Vagina (tissue), 2 donors: ENCODE measurements around the gene TMEM171. TPM values are rescaled to one million over a fixed set of nuclear protein-coding genes. Genes with fewer than 3 reads are reported as not detected.

Experiments
- DNase-seq, 2 donors: peaks; one replicate each; pipeline ENCODE4 v3.0.0-alpha.2; 2017; ENCODE audit errors: extremely low spot score in 2 of 2
- H3K27ac ChIP-seq: fragments of 200-600 bp; sonication (generic); one replicate; pipeline ENCODE4 v1.5.1; 2019
- H3K27me3 ChIP-seq: fragments of 200-600 bp; sonication (generic); one replicate; pipeline ENCODE4 v1.5.1; 2019
- H3K36me3 ChIP-seq, 2 donors: fragments of 200-600 bp; sonication (generic); one replicate each; pipeline ENCODE4 v1.5.1; 2017 to 2019
- H3K4me1 ChIP-seq: fragments of 200-600 bp; sonication (generic); one replicate; pipeline ENCODE4 v1.5.1; 2019
- H3K4me3 ChIP-seq, 2 donors: fragments of 200-600 bp; sonication (generic); 1 replicate in 1 of 2; 2 replicates in 1 of 2; pipeline ENCODE4 v1.5.1; 2016 to 2019
- H3K9me3 ChIP-seq: fragments of 200-600 bp; sonication (generic); one replicate; pipeline ENCODE4 v1.5.1; 2019
- POLR2A ChIP-seq, 2 donors: fragments of 450-650 bp; IDR thresholded peaks; one replicate each; pipeline ENCODE4 v1.6.1; 2017; ENCODE audit warnings: antibody characterized with exemption in 2 of 2, mild to moderate bottlenecking in 2 of 2, moderate library complexity in 2 of 2
- POLR2AphosphoS5 ChIP-seq, 2 donors: sonication (generic); formaldehyde crosslinking; IDR thresholded peaks; one replicate each; pipeline ENCODE4 v1.9.0; 2017; ENCODE audit warnings: antibody characterized with exemption in 2 of 2, mild to moderate bottlenecking in 2 of 2, low read depth in 1 of 2; ENCODE audit not compliant: insufficient read depth in 1 of 2
- intact Hi-C: fragments of 100-400 bp; cut with DNase I; formaldehyde crosslinking; loops from one replicate; pipeline ENCODE4 v1.15.1; 2023
- total RNA-seq: library from RNA; depleted of rRNA; stranded (reverse); fragments of >200 nt; gene quantifications from one replicate; pipeline ENCODE4 v1.2.3, GENCODE V29; 2016
- TF ChIP-seq, protein P1 (sequence below), 3 experiments: fragments of 450-650 bp in 2 of 3; fragments of 200-600 bp in 1 of 3; sonication (generic) in 1 of 3; IDR thresholded peaks; one replicate each; pipeline ENCODE4 v1.5.1; 2017 to 2019; ENCODE audit warnings: antibody characterized with exemption in 3 of 3, mild to moderate bottlenecking in 2 of 3, moderate library complexity in 2 of 3

Gene TMEM171
- total RNA-seq, 1 donor from 2014 or later = not detected

DNA sequence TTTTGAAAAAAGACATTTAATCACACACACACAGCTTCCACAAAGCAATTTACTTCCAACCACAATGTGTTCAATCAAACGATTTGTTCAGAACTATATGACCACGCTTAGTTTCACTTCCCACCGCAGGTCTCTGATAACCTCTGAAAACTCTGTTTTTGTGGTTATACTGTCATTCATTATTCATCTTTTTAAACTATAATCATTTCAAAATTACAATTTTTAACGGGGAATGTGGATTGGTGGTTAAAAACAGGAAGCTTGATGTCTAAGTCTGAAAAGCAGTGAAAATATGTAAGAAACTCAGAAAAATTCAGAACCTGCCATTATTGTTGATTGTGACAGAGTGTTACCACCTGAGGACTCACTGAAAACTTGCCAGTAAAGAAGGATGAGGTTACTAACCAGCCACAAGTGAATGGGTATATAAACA lies 39.9 kb downstream of the TMEM171 start:
- no peaks in the 10 kb centered on the region for H3K9me3 ChIP-seq

GRCh38 chr5:73170522-73170921 lies 50.1 kb downstream of the TMEM171 start:
- no peak overlapping the region for H3K4me3 ChIP-seq
- no peak overlapping the region for H3K27ac ChIP-seq
- H3K9me3 ChIP-seq = no peaks in the 10 kb centered on the region
- no peaks in the 10 kb centered on the region for H3K4me1 ChIP-seq
- TF ChIP-seq POLR2A (IDR thresholded peaks at IDR 0.05) (no peak), POLR2AphosphoS5 (IDR thresholded peaks at IDR 0.05; ENCODE audit: insufficient read depth in 1 of 2, low read depth in 1 of 2) (no peak)
- TF ChIP-seq, protein P1, sequence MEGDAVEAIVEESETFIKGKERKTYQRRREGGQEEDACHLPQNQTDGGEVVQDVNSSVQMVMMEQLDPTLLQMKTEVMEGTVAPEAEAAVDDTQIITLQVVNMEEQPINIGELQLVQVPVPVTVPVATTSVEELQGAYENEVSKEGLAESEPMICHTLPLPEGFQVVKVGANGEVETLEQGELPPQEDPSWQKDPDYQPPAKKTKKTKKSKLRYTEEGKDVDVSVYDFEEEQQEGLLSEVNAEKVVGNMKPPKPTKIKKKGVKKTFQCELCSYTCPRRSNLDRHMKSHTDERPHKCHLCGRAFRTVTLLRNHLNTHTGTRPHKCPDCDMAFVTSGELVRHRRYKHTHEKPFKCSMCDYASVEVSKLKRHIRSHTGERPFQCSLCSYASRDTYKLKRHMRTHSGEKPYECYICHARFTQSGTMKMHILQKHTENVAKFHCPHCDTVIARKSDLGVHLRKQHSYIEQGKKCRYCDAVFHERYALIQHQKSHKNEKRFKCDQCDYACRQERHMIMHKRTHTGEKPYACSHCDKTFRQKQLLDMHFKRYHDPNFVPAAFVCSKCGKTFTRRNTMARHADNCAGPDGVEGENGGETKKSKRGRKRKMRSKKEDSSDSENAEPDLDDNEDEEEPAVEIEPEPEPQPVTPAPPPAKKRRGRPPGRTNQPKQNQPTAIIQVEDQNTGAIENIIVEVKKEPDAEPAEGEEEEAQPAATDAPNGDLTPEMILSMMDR (IDR thresholded peaks at IDR 0.05) = no peak
- DNase-seq = peak in 1 of 2 donors; percentile 42
- intact Hi-C loops = no loop called here
- H3K27me3 ChIP-seq = no peaks in the 10 kb centered on the region
- H3K36me3 ChIP-seq = no peaks in the 10 kb centered on the region

More for the DNA sequence above, 39.9 kb downstream of the TMEM171 start:
- no peaks in the 10 kb centered on the region for H3K4me1 ChIP-seq
- intact Hi-C loops = no loop called here
- no peak for TF ChIP-seq POLR2AphosphoS5 (IDR thresholded peaks at IDR 0.05; ENCODE audit: insufficient read depth in 1 of 2, low read depth in 1 of 2)
- TF ChIP-seq POLR2A (IDR thresholded peaks at IDR 0.05) = no peak
- TF ChIP-seq, protein P1 (IDR thresholded peaks at IDR 0.05) = no peak
- DNase-seq = no peak
- no peaks in the 10 kb centered on the region for H3K27me3 ChIP-seq
- no peaks in the 10 kb centered on the region for H3K36me3 ChIP-seq
- no peak overlapping the region for H3K4me3 ChIP-seq
- H3K27ac ChIP-seq = no peak overlapping the region

DNA sequence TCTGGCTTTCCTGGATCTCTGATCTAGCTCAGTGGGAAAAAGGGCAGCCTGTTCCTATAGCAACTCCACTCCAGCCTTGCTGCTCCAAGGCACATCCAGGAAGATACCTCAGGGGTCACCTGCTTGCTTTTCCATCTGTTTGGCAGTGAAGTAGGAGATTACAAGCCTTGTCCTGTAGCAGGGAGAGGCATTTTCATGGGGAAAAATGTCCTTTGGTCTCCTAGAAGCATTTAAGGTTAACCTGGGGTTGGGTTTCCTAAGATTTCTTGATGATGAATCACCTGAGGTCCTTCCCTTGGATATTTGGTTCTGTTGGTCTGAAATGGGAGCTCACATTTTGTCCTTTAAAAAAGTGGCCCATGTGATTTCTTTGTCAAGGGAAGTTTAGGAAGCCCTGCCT lies 51.1 kb downstream of the TMEM171 start:
- peak in 1 of 2 donors; percentile 20 for DNase-seq
- H3K27ac ChIP-seq = no peak overlapping the region
- intact Hi-C loops = no loop called here
- H3K4me1 ChIP-seq = no peaks in the 10 kb centered on the region
- TF ChIP-seq POLR2AphosphoS5 (IDR thresholded peaks at IDR 0.05; ENCODE audit: insufficient read depth in 1 of 2, low read depth in 1 of 2) (no peak), POLR2A (IDR thresholded peaks at IDR 0.05) (no peak)
- TF ChIP-seq, protein P1 (IDR thresholded peaks at IDR 0.05) = no peak
- no peaks in the 10 kb centered on the region for H3K27me3 ChIP-seq
- H3K4me3 ChIP-seq = no peak overlapping the region
- no peaks in the 10 kb centered on the region for H3K9me3 ChIP-seq
- H3K36me3 ChIP-seq = no peaks in the 10 kb centered on the region

DNA sequence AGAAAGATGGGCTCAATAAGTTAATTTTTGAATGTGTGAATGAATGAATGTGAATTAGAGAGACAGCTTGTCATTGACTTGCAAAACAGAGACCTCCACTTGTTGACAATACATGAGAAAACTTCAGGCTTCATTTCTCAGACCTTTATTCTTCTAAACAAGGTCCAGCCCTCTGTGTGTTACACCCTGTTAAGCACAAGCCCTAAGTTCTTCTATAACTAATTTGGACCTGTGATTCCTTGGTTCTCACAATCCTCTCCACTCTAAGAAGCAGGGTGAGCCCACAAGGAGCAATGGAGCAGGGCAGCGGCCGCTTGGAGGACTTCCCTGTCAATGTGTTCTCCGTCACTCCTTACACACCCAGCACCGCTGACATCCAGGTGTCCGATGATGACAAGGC lies 52.6 kb downstream of the TMEM171 start, which contains the start of gene TMEM174:
Gene TMEM174 (plus strand): TSS at position 243 of the 400 bp plus-strand sequence. CDS start 51 bp downstream, at position 294.
- Histone ChIP-seq H3K27me3 (no peaks in the 10 kb centered on the region), H3K36me3 (no peaks in the 10 kb centered on the region), H3K4me3 (no peak within 1 kb of the TSS), H3K4me1 (no peaks in the 10 kb centered on the region), H3K27ac (no peak within 1 kb of the TSS), H3K9me3 (no peaks in the 10 kb centered on the region)
- TF ChIP-seq POLR2AphosphoS5 (IDR thresholded peaks at IDR 0.05; ENCODE audit: insufficient read depth in 1 of 2, low read depth in 1 of 2) = no peak
- no peak for TF ChIP-seq POLR2A (IDR thresholded peaks at IDR 0.05)
- TF ChIP-seq, protein P1 (IDR thresholded peaks at IDR 0.05) = no peak
- DNase-seq = peak in 1 of 2 donors; percentile 34
- intact Hi-C loops = no loop called here

- TF ChIP-seq POLR2A (IDR thresholded peaks at IDR 0.05) = no peak
- Histone ChIP-seq H3K27me3 (no peaks in the 10 kb centered on the region), H3K36me3 (no peaks in the 10 kb centered on the region), H3K4me3 (no peak overlapping the region), H3K4me1 (no peaks in the 10 kb centered on the region), H3K27ac (no peak overlapping the region), H3K9me3 (no peaks in the 10 kb centered on the region)
- intact Hi-C loops = no loop called here
- DNase-seq = peak in 1 of 2 donors; percentile 29
Observed at GRCh38 chr5:73174100-73174815, 53.9 kb downstream of the TMEM171 start.
